CD4-positive, alpha-beta T cell (primary cell): ENCODE data around the gene THAP6. TPM values are rescaled to one million over a fixed set of nuclear protein-coding genes. Genes with fewer than 3 reads are reported as not detected.

Experiments used
- ATAC-seq: fragments of 200-7000 bp; cut with Tn5 transposase; one replicate; pipeline ENCODE4 v1.10.0; 2022; ENCODE audit warnings: mild to moderate bottlenecking; ENCODE audit not compliant: poor library complexity
- CTCF ChIA-PET: fragments of 350-600 bp; sonication (Branson Sonifier 250); formaldehyde crosslinking; loops from one replicate; lab custom pipeline; 2021; ENCODE audit warnings: antibody characterized with exemption, inconsistent platforms; lab: Charles Lee
- POLR2A ChIA-PET: fragments of 350-600 bp; sonication (Branson Sonifier 250); formaldehyde crosslinking; loops from one replicate; lab custom pipeline; 2021; ENCODE audit warnings: antibody characterized with exemption, inconsistent platforms; lab: Charles Lee
- DNase-seq, 14 experiments: peaks; one replicate each; pipeline ENCODE4 v3.0.0-alpha.2; 2013 to 2020; ENCODE audit warnings: mixed read lengths in 2 of 14
- H3K27ac ChIP-seq, 2 donors: one replicate each; pipeline versions ENCODE4 v1.5.1 to v1.7.0; 2013; ENCODE audit warnings: low read length in 2 of 2, low read depth in 1 of 2, mild to moderate bottlenecking in 1 of 2
- H3K27me3 ChIP-seq, 2 experiments: 1 replicate in 1 of 2; 2 replicates in 1 of 2; pipeline versions ENCODE4 v1.6.1 to v1.7.0; 2013; ENCODE audit warnings: low read length in 2 of 2, control low read depth in 1 of 2, mild to moderate bottlenecking in 1 of 2, moderate library complexity in 1 of 2; ENCODE audit not compliant: insufficient read depth in 2 of 2, control insufficient read depth in 1 of 2
- H3K36me3 ChIP-seq: one replicate; pipeline ENCODE4 v1.6.1; 2013; ENCODE audit warnings: low read length, control low read depth; ENCODE audit not compliant: insufficient read depth
- H3K4me1 ChIP-seq: one replicate; pipeline ENCODE4 v1.6.1; 2013; ENCODE audit warnings: low read length, control low read depth; ENCODE audit not compliant: insufficient read depth
- H3K4me3 ChIP-seq: one replicate; pipeline ENCODE4 v1.5.1; 2013; ENCODE audit warnings: mild to moderate bottlenecking, low read length, moderate library complexity
- H3K9me3 ChIP-seq, 2 experiments: 1 replicate in 1 of 2; 2 replicates in 1 of 2; pipeline versions ENCODE4 v1.6.1 to v1.7.0; 2013; ENCODE audit warnings: low read length in 2 of 2, mild to moderate bottlenecking in 2 of 2, control low read depth in 1 of 2, moderate library complexity in 1 of 2; ENCODE audit not compliant: control insufficient read depth in 1 of 2, insufficient read depth in 1 of 2
- H3K27ac Mint-ChIP-seq: one replicate; pipeline ENCODE4 v1.8.0; 2020; ENCODE audit warnings: mixed read lengths
- H3K27me3 Mint-ChIP-seq: one replicate; pipeline ENCODE4 v1.8.0; 2021; ENCODE audit warnings: mixed read lengths
- H3K36me3 Mint-ChIP-seq: one replicate; pipeline ENCODE4 v1.8.0; 2021; ENCODE audit warnings: low read depth, mixed read lengths
- H3K4me1 Mint-ChIP-seq: one replicate; pipeline ENCODE4 v1.8.0; 2021; ENCODE audit warnings: low read depth, mixed read lengths
- H3K4me3 Mint-ChIP-seq: one replicate; pipeline ENCODE4 v1.8.0; 2020; ENCODE audit warnings: mild to moderate bottlenecking, mixed read lengths
- H3K9me3 Mint-ChIP-seq: one replicate; pipeline ENCODE4 v1.8.0; 2020; ENCODE audit warnings: mixed read lengths
- intact Hi-C, 2 experiments: fragments of 100-400 bp; cut with DNase I in 1 of 2; cut with micrococcal nuclease in 1 of 2; formaldehyde crosslinking; loops; one replicate each; pipeline versions ENCODE4 v1.15.1 to v1.9.0; 2023 to 2025; cut with DNase I, micrococcal nuclease
- total RNA-seq, 174 experiments: library from RNA in 2 of 174; stranded (reverse) in 2 of 174; gene quantifications; one replicate each; pipeline ENCODE4 v1.2.3 and lab custom pipeline; 2021 to 2026
- TF ChIP-seq, protein P1 (sequence below): fragments of 200-600 bp; IDR thresholded peaks from one replicate; pipeline ENCODE4 v1.8.0; 2022; ENCODE audit warnings: antibody characterized with exemption, mild to moderate bottlenecking

THAP6 gene
- total RNA-seq, 2 experiments from 2014 or later: 19.1 to 22.8 TPM

DNA sequence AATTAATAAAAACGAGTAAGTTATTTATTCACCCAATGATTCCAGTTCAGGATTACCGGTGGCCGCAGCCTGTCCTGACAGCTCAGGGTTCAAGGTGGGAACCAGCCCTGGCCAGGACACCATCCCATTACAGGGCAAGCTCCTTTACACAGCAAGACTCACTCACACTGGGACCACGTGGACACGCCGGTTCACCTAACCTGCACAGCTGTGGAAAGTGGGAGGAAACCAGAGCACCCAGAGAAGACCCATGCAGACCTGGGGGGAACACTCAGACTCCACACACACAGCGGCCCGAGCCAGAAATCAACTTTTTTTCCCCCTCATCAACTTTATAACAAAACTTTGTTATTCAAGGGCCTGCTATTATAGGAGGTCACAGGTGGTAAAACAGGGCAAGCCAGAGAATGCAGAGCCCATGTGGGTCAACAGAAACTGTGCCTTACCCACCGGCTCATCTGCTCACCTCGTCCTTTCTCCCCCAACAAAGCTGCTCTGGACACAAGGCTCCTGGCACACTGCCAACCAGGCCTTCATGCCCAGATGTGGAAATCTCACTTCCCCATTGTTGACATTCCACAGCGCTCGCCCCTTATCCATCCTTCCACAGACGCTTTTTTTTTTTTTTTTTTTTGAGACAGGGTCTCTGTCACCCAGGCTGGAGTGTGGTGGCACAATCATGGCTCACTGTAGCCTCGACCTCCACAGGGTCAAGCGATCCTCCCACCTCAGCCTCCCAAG lies 33.5 kb downstream of the THAP6 start:
- H3K27ac Mint-ChIP-seq: no peak overlapping the region

DNA sequence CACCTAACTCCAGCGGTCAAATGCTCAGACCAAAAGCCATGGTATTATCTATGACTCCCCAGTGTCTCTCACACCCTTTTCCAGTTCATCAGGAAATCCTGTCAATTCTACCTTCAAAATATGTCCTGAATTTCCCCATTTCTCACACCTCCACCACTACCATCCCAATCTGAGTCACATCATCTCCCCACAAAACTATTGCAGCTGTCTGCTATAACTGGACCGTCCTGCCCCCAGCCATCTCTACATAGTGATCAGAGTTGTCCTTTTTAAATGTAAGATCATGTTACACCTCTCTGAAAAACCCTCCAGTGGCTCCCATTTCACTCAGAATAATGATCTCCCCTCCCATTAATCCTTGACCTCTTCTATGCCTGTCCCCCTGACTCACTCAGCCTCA lies 34.7 kb downstream of the THAP6 start:
- Histone ChIP-seq H3K27ac (no peak overlapping the region), H3K27me3 (no peaks in the 10 kb centered on the region), H3K9me3 (no peaks in the 10 kb centered on the region), H3K4me3 (no peak overlapping the region), H3K4me1 (no peaks in the 10 kb centered on the region), H3K36me3 (peaks cover 2% of the 10 kb centered on the region)
- TF ChIP-seq, protein P1, sequence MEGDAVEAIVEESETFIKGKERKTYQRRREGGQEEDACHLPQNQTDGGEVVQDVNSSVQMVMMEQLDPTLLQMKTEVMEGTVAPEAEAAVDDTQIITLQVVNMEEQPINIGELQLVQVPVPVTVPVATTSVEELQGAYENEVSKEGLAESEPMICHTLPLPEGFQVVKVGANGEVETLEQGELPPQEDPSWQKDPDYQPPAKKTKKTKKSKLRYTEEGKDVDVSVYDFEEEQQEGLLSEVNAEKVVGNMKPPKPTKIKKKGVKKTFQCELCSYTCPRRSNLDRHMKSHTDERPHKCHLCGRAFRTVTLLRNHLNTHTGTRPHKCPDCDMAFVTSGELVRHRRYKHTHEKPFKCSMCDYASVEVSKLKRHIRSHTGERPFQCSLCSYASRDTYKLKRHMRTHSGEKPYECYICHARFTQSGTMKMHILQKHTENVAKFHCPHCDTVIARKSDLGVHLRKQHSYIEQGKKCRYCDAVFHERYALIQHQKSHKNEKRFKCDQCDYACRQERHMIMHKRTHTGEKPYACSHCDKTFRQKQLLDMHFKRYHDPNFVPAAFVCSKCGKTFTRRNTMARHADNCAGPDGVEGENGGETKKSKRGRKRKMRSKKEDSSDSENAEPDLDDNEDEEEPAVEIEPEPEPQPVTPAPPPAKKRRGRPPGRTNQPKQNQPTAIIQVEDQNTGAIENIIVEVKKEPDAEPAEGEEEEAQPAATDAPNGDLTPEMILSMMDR: no peak
- no peaks in the 10 kb centered on the region for H3K27me3 Mint-ChIP-seq
- ChIA-PET CTCF (no interaction called here), POLR2A (no interaction called here)
- no peak overlapping the region for H3K4me3 Mint-ChIP-seq
- H3K4me1 Mint-ChIP-seq: no peaks in the 10 kb centered on the region
- peaks cover 10% of the 10 kb centered on the region for H3K36me3 Mint-ChIP-seq
- H3K27ac Mint-ChIP-seq: no peak overlapping the region
- ATAC-seq (no peak), DNase-seq (no peak)
- intact Hi-C loops: no loop called here
- H3K9me3 Mint-ChIP-seq: no peaks in the 10 kb centered on the region

More for the DNA sequence above, 33.5 kb downstream of the THAP6 start:
- Histone ChIP-seq H3K36me3 (peaks cover 2% of the 10 kb centered on the region), H3K27me3 (no peaks in the 10 kb centered on the region), H3K9me3 (no peaks in the 10 kb centered on the region), H3K27ac (no peak overlapping the region), H3K4me1 (no peaks in the 10 kb centered on the region), H3K4me3 (no peak overlapping the region)
- POLR2A ChIA-PET: no interaction called here
- TF ChIP-seq, protein P1: no peak
- Mint-ChIP-seq H3K9me3 (no peaks in the 10 kb centered on the region), H3K27me3 (no peaks in the 10 kb centered on the region), H3K4me3 (no peak overlapping the region), H3K36me3 (peaks cover 22% of the 10 kb centered on the region), H3K4me1 (no peaks in the 10 kb centered on the region)
- ATAC-seq (no peak), DNase-seq (peak in 2 of 14 experiments; percentile 15 to 22)
- intact Hi-C loops: no loop called here
- CTCF ChIA-PET: no interaction called here

- H3K36me3 ChIP-seq: no peaks in the 10 kb centered on the region
- TF ChIP-seq, protein P1: no peak
- ATAC-seq (no peak), DNase-seq (no peak)
- H3K27me3 ChIP-seq: no peaks in the 10 kb centered on the region
- no peaks in the 10 kb centered on the region for H3K4me1 ChIP-seq
- POLR2A ChIA-PET: no interaction called here
- no peak overlapping the region for H3K4me3 Mint-ChIP-seq
- intact Hi-C loops: no loop called here
- H3K9me3 Mint-ChIP-seq: no peaks in the 10 kb centered on the region
- CTCF ChIA-PET: no interaction called here
- H3K27ac Mint-ChIP-seq: no peak overlapping the region
- H3K4me1 Mint-ChIP-seq: no peaks in the 10 kb centered on the region
- no peaks in the 10 kb centered on the region for H3K9me3 ChIP-seq
- no peaks in the 10 kb centered on the region for H3K36me3 Mint-ChIP-seq
- H3K27ac ChIP-seq: no peak overlapping the region
- H3K4me3 ChIP-seq: no peak overlapping the region
- peaks cover 14% of the 10 kb centered on the region for H3K27me3 Mint-ChIP-seq
Measured at GRCh38 chr4:75552452-75552851, 38.2 kb downstream of the THAP6 start.
